K562 (cell line): ENCODE results near the gene ACYP2. TPM values are rescaled to one million over a fixed set of nuclear protein-coding genes. Genes with fewer than 3 reads are reported as not detected.
A peak's percentile ranks its signal among the peaks of the same experiment; 100 is the strongest.

Experiments
- ATAC-seq: fragments of 200-7000 bp; cut with Tn5 transposase; 3 replicates; pipeline ENCODE4 v1.9.1; 2020; ENCODE audit warnings: moderate library complexity
- BruUV-seq: library from RNA; stranded (reverse); fragments of 400-500 nt; replicated peaks from 2 replicates; lab custom pipeline; 2021; lab: Mats Ljungman, UMichigan
- CTCF ChIA-PET: fragments of 300-600 bp; formaldehyde crosslinking; extraction: SDS; loops from one replicate; lab custom pipeline; 2021; ENCODE audit warnings: low intra/inter-chr PET ratio; lab: Yijun Ruan, JAX
- POLR2A ChIA-PET: fragments of 300-600, 350-650 bp; sonication (Branson Sonifier 250); formaldehyde crosslinking; extraction: SDS; loops from one replicate; lab custom pipeline; 2021; ENCODE audit warnings: antibody characterized with exemption, inconsistent platforms; lab: Yijun Ruan, JAX
- DNase-seq, 4 experiments: peaks; one replicate each; pipeline versions ENCODE4 v3.0.0 to v3.0.0-alpha.2; 2011 to 2018; ENCODE audit warnings: low spot score in 3 of 4, mixed read lengths in 3 of 4; ENCODE audit errors: extremely low read depth in 1 of 4
- FAIRE-seq: peaks from 2 replicates; lab custom pipeline; 2011; peaks lifted over from hg19 to GRCh38; lab: Jason Lieb, UNC
- H2AFZ ChIP-seq: 2 replicates; pipeline ENCODE4 v1.6.0; 2011; ENCODE audit warnings: low read depth, low read length, control low read depth, inconsistent platforms
- H3K27ac ChIP-seq: fragments of 200-600 bp; 3 replicates; pipeline ENCODE4 v1.8.0; 2011; ENCODE audit warnings: low read depth, mild to moderate bottlenecking, control low read depth, inconsistent platforms, low read length, moderate library complexity, mixed read lengths; ENCODE audit errors: extremely low read depth
- H3K27me3 ChIP-seq, 2 experiments: fragments of 300-600 bp in 1 of 2; 2 replicates in 1 of 2; 3 replicates in 1 of 2; pipeline versions ENCODE4 v1.6.0 to v1.8.0; 2011; ENCODE audit warnings: inconsistent platforms in 2 of 2, low read length in 2 of 2, mild to moderate bottlenecking in 1 of 2, mixed read lengths in 1 of 2, moderate library complexity in 1 of 2; ENCODE audit not compliant: control insufficient read depth in 2 of 2, insufficient read depth in 2 of 2
- H3K36me3 ChIP-seq: fragments of 300-600 bp; 3 replicates; pipeline ENCODE4 v1.8.0; 2011; ENCODE audit warnings: mild to moderate bottlenecking, low read length, inconsistent platforms; ENCODE audit not compliant: control insufficient read depth, insufficient read depth
- H3K4me1 ChIP-seq, 2 experiments: fragments of 200-600 bp in 1 of 2; replicated peaks in 1 of 2; 2 replicates in 1 of 2; 3 replicates in 1 of 2; pipeline versions ENCODE4 v1.5.1 to v1.8.0; 2011; ENCODE audit warnings: inconsistent platforms in 2 of 2, low read length in 2 of 2, mild to moderate bottlenecking in 1 of 2, mixed read lengths in 1 of 2, moderate library complexity in 1 of 2; ENCODE audit not compliant: control insufficient read depth in 2 of 2, insufficient read depth in 2 of 2
- H3K4me2 ChIP-seq: 2 replicates; pipeline ENCODE4 v1.6.1; 2011; ENCODE audit warnings: low read length, control low read depth, inconsistent platforms, mixed read lengths; ENCODE audit not compliant: insufficient read depth
- H3K4me3 ChIP-seq: fragments of 200-600 bp; sonication (generic), shearing (Covaris generic); 2 replicates; pipeline ENCODE4 v1.5.1; 2016; ENCODE audit warnings: control low read depth, inconsistent platforms
- H3K79me2 ChIP-seq: fragments of 200-600 bp; 3 replicates; pipeline ENCODE4 v1.8.0; 2011; ENCODE audit warnings: low read length, inconsistent platforms; ENCODE audit not compliant: control insufficient read depth, insufficient read depth
- H3K9ac ChIP-seq, 2 experiments: 2 replicates each; pipeline versions ENCODE4 v1.6.0 to v1.6.1; 2011; ENCODE audit warnings: low read depth in 2 of 2, low read length in 2 of 2, control low read depth in 1 of 2, inconsistent platforms in 1 of 2, mild to moderate bottlenecking in 1 of 2, mixed read lengths in 1 of 2; ENCODE audit not compliant: insufficient read depth in 1 of 2
- H3K9me1 ChIP-seq: one replicate; pipeline ENCODE4 v1.6.0; 2011; ENCODE audit warnings: inconsistent platforms, mild to moderate bottlenecking, low read length, moderate library complexity; ENCODE audit not compliant: control insufficient read depth, insufficient read depth
- H3K9me3 ChIP-seq: replicated peaks from 2 replicates; pipeline ENCODE4 v1.5.1; 2011; ENCODE audit warnings: low read depth, low read length, inconsistent platforms; ENCODE audit not compliant: control insufficient read depth, insufficient read depth
- H4K20me1 ChIP-seq: replicated peaks from 2 replicates; pipeline ENCODE4 v1.6.1; 2011; ENCODE audit warnings: low read length, inconsistent platforms, mixed read lengths; ENCODE audit not compliant: control insufficient read depth, insufficient read depth
- PHB ChIP-seq: fragments of 250-450 bp; sonication (Bioruptor Pico); IDR thresholded peaks from 2 replicates; pipeline ENCODE4 v1.5.0; 2021
- RFX1 ChIP-seq: fragments of 450-650 bp; IDR thresholded peaks from 2 replicates; pipeline ENCODE4 v1.6.1; 2016; ENCODE audit warnings: mild to moderate bottlenecking, moderate library complexity
- WGBS: fragments of 100-300 bp; shearing (Covaris generic); methylation state at CpG from one replicate; pipeline ENCODE4 v1.1.6; 2016; ENCODE audit warnings: low coverage, mixed read lengths; ENCODE audit not compliant: insufficient coverage; ENCODE audit errors: missing lambda C conversion rate; 5-methylcytosine and 5-hydroxymethylcytosine counted together
- in situ Hi-C: fragments of 300-500 bp; cut with MboI; formaldehyde crosslinking; loops from 4 replicates; pipeline ENCODE4 v1.15.0; 2018; ENCODE audit warnings: inconsistent platforms, mixed read lengths
- intact Hi-C: fragments of 100-400 bp; cut with micrococcal nuclease; formaldehyde crosslinking; loops from 2 replicates; pipeline ENCODE4 v1.14.2; 2022
- polyA plus RNA-seq, 8 experiments: library from polyadenylated mRNA; depleted of rRNA in 4 of 8; stranded (reverse) in 5 of 8; unstranded in 3 of 8; fragments of >200 nt; fragmentation: Nextera tagmentation in 2 of 8; fragmentation: Illumina TruSeq in 1 of 8; extraction: Ambion mirVana in 2 of 8; extraction: Trizol in 1 of 8; gene quantifications; 2 replicates each; pipeline versions ENCODE4 v1.2.1 to v1.2.3, GENCODE V29; 2011 to 2014; ENCODE audit warnings: inconsistent platforms in 1 of 8, missing spikeins in 1 of 8
- total RNA-seq, 7 experiments: library from RNA; depleted of rRNA in 6 of 7; stranded (reverse); fragments of >200 nt in 6 of 7; fragmentation: Illumina TruSeq in 2 of 7; extraction: Trizol in 2 of 7; gene quantifications; 2 replicates each; pipeline versions ENCODE4 v1.2.1 to v1.2.3, GENCODE V29; 2011 to 2021; ENCODE audit warnings: low replicate concordance in 1 of 7
- TF ChIP-seq, protein P1 (sequence below), 3 experiments: IDR thresholded peaks in 2 of 3; conservative IDR thresholded peaks in 1 of 3; 2 replicates each; pipeline ENCODE4 v1.5.1; 2011 to 2012; ENCODE audit warnings: low read length in 3 of 3, mild to moderate bottlenecking in 3 of 3, control low read depth in 2 of 3, improper control_type of control experiment in 1 of 3, inconsistent platforms in 1 of 3, low read depth in 1 of 3, mixed read lengths in 1 of 3, moderate library complexity in 1 of 3; ENCODE audit not compliant: insufficient read depth in 2 of 3
- TF ChIP-seq, protein P2 (sequence below): fragments of 450-650 bp; formaldehyde crosslinking; IDR thresholded peaks from 2 replicates; pipeline ENCODE4 v1.4.0; 2022; ENCODE audit warnings: mild to moderate bottlenecking, moderate library complexity

The ACYP2 gene
- total and polyA plus RNA-seq, 9 of the 15 experiments (the other 6 are each of a cell fraction or from before 2014, with no cell fraction given) = 1.0 to 4.1 (median 2.0) TPM

DNA sequence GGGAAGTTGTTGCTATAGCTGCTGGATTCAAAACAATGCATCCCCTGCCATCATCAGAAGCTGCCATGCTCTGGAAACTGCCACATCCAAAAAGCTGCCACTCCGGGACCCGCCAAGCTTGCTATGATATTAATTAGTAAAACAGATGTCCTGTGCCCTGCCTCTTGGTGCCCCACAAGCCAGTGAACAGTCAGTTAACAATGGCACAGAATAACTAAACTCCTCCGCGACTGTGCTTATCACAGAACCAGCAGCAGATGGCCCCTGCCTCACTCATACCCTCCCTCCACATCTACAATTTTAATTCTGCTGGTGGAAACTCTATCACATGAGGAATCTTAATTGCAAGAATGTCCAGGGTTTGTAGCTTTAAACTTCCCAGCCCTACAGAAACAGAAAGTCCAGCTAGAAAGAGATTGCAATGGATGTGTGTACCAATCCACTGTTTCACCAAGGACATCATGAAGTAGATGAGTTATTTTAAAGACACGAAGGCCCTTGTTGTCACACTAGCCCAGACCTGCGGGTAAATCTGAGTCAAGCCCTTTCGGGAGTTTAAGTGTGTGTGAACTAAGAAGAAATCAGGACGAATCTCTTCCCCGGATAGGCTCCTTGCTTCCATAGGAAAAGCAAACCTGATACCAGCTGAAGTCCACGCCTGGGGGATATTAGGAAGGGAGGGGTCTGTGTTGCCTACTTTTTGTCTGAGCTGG is 7.4 kb upstream of the ACYP2 start:
- H3K9ac ChIP-seq = no peak overlapping the region
- CTCF ChIA-PET = no interaction called here

More for the DNA sequence above, 7.4 kb upstream of the ACYP2 start:
- POLR2A ChIA-PET = no interaction called here
- intact Hi-C loops (loop anchor here (1.0 to 2.0 kb wide), 2 partner anchors 395 to 596 kb away; no protein-coding TSS in a partner anchor), in situ Hi-C loops (no loop called here)
- H3K9me3 ChIP-seq = no peaks in the 10 kb centered on the region
- ATAC-seq = peak; percentile 40; the same call in 1 of the 3 replicates
- H3K4me3 ChIP-seq = no peak overlapping the region
- BruUV-seq = no TSS peak
- H3K36me3 ChIP-seq = no peaks in the 10 kb centered on the region
- no peak for DNase-seq
- no peak for FAIRE-seq
- H3K27ac ChIP-seq = no peak overlapping the region
- no peaks in the 10 kb centered on the region for H3K27me3 ChIP-seq
- no peaks in the 10 kb centered on the region for H4K20me1 ChIP-seq
- H2AFZ ChIP-seq = peak overlapping the region; percentile 48
- WGBS = 48% methylated on average over 10 of the region's 10 CpGs
- H3K9me1 ChIP-seq = no peaks in the 10 kb centered on the region
- no peak overlapping the region for H3K4me2 ChIP-seq
- TF ChIP-seq RFX1 = peak; percentile 12; the same call in 1 of the 2 replicates
- TF ChIP-seq, protein P1, sequence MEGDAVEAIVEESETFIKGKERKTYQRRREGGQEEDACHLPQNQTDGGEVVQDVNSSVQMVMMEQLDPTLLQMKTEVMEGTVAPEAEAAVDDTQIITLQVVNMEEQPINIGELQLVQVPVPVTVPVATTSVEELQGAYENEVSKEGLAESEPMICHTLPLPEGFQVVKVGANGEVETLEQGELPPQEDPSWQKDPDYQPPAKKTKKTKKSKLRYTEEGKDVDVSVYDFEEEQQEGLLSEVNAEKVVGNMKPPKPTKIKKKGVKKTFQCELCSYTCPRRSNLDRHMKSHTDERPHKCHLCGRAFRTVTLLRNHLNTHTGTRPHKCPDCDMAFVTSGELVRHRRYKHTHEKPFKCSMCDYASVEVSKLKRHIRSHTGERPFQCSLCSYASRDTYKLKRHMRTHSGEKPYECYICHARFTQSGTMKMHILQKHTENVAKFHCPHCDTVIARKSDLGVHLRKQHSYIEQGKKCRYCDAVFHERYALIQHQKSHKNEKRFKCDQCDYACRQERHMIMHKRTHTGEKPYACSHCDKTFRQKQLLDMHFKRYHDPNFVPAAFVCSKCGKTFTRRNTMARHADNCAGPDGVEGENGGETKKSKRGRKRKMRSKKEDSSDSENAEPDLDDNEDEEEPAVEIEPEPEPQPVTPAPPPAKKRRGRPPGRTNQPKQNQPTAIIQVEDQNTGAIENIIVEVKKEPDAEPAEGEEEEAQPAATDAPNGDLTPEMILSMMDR (IDR thresholded peaks at IDR 0.05 in 2 of 3, conservative IDR thresholded peaks at IDR 0.05 in 1 of 3; ENCODE audit: insufficient read depth in 2 of 3, low read depth in 1 of 3, low read length in 3 of 3) = 0 out of 6 replicates have a peak, but pooled peaks of 1 of the 3 experiments have one; percentile 5
- TF ChIP-seq, protein P2, sequence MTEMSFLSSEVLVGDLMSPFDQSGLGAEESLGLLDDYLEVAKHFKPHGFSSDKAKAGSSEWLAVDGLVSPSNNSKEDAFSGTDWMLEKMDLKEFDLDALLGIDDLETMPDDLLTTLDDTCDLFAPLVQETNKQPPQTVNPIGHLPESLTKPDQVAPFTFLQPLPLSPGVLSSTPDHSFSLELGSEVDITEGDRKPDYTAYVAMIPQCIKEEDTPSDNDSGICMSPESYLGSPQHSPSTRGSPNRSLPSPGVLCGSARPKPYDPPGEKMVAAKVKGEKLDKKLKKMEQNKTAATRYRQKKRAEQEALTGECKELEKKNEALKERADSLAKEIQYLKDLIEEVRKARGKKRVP (CRISPR knock-in tag) = no peak
- no peak for TF ChIP-seq PHB (CRISPR knock-in tag)
- no peaks in the 10 kb centered on the region; a peak in 2 of 5 replicates for H3K4me1 ChIP-seq
- no peaks in the 10 kb centered on the region for H3K79me2 ChIP-seq
